Liver (tissue), 3 donors: ENCODE measurements around the gene MYO1H.

Source experiments
- FOXA1 ChIP-seq: IDR thresholded peaks from 2 replicates; pipeline ENCODE4 v1.6.1; 2016; ENCODE audit warnings: antibody characterized with exemption
- FOXA2 ChIP-seq: IDR thresholded peaks from 2 replicates; pipeline ENCODE4 v1.6.1; 2016; ENCODE audit warnings: antibody characterized with exemption
- GABPA ChIP-seq, 2 donors: IDR thresholded peaks in 1 of 2; conservative IDR thresholded peaks in 1 of 2; 2 replicates each; pipeline ENCODE4 v1.6.1; 2016; ENCODE audit warnings: antibody characterized with exemption in 2 of 2, mild to moderate bottlenecking in 1 of 2, moderate library complexity in 1 of 2
- NR2F2 ChIP-seq: IDR thresholded peaks from 2 replicates; pipeline ENCODE4 v1.6.1; 2016; ENCODE audit warnings: antibody characterized with exemption
- RXRA ChIP-seq, 2 donors: IDR thresholded peaks; 2 replicates each; pipeline ENCODE4 v1.6.1; 2017 to 2018; ENCODE audit warnings: antibody characterized with exemption in 2 of 2, mild to moderate bottlenecking in 1 of 2
- SP1 ChIP-seq: IDR thresholded peaks from 2 replicates; pipeline ENCODE4 v1.6.1; 2018; ENCODE audit warnings: antibody characterized with exemption, mild to moderate bottlenecking
- TAF1 ChIP-seq: conservative IDR thresholded peaks from 2 replicates; pipeline ENCODE4 v1.6.1; 2016; ENCODE audit warnings: antibody characterized with exemption, mild to moderate bottlenecking
- YY1 ChIP-seq: IDR thresholded peaks from 2 replicates; pipeline ENCODE4 v1.6.1; 2016; ENCODE audit warnings: antibody characterized with exemption, mild to moderate bottlenecking
- TF ChIP-seq, protein P1 (sequence below): IDR thresholded peaks from 2 replicates; pipeline ENCODE4 v1.6.1; 2016; ENCODE audit warnings: antibody characterized with exemption
- TF ChIP-seq, protein P2 (sequence below): fragments of 150-350 bp; IDR thresholded peaks from 2 replicates; pipeline ENCODE4 v1.5.1; 2017; ENCODE audit warnings: improper control_type of control experiment, low read depth, low read length; ENCODE audit not compliant: missing input control
- TF ChIP-seq, protein P3 (sequence below): IDR thresholded peaks from 2 replicates; pipeline ENCODE4 v1.6.1; 2016; ENCODE audit warnings: antibody characterized with exemption
- donor health status: healthy.
- donor health status: healthy.

DNA sequence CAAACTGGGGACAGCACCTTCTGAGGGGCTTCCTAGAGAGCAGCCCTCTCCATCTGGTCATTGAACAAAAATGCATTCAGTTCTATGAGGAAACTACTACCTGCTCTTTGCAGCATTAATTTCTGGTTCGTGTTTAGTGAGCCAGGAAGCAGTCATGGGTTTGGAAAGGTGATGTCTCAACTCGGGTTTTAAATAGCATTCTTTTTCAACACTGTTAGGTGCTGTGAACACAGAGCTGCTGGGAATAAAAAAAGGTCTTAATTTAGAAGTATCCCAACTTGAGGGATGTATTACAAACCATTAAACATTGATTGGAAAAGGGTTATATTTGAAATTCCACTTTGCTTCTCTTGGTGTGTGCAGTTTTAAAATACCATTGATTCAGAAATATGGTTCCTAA is 9.3 kb downstream of the MYO1H start:
- no peak for TF ChIP-seq FOXA2
- TF ChIP-seq, protein P1, sequence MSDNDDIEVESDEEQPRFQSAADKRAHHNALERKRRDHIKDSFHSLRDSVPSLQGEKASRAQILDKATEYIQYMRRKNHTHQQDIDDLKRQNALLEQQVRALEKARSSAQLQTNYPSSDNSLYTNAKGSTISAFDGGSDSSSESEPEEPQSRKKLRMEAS: no peak
- TF ChIP-seq YY1: no peak
- TF ChIP-seq, protein P2, sequence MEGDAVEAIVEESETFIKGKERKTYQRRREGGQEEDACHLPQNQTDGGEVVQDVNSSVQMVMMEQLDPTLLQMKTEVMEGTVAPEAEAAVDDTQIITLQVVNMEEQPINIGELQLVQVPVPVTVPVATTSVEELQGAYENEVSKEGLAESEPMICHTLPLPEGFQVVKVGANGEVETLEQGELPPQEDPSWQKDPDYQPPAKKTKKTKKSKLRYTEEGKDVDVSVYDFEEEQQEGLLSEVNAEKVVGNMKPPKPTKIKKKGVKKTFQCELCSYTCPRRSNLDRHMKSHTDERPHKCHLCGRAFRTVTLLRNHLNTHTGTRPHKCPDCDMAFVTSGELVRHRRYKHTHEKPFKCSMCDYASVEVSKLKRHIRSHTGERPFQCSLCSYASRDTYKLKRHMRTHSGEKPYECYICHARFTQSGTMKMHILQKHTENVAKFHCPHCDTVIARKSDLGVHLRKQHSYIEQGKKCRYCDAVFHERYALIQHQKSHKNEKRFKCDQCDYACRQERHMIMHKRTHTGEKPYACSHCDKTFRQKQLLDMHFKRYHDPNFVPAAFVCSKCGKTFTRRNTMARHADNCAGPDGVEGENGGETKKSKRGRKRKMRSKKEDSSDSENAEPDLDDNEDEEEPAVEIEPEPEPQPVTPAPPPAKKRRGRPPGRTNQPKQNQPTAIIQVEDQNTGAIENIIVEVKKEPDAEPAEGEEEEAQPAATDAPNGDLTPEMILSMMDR: no peak
- TF ChIP-seq NR2F2: no peak
- no peak for TF ChIP-seq GABPA (IDR thresholded peaks at IDR 0.05 in 1 of 2, conservative IDR thresholded peaks at IDR 0.05 in 1 of 2)
- no peak for TF ChIP-seq TAF1
- no peak for TF ChIP-seq SP1
- TF ChIP-seq, protein P3, sequence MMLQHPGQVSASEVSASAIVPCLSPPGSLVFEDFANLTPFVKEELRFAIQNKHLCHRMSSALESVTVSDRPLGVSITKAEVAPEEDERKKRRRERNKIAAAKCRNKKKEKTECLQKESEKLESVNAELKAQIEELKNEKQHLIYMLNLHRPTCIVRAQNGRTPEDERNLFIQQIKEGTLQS: no peak
- no peak for TF ChIP-seq RXRA (IDR thresholded peaks at IDR 0.05)
- TF ChIP-seq FOXA1: no peak
